Thymus (tissue), 11 donors: ENCODE measurements around the gene PAEP. TPM values are rescaled to one million over a fixed set of nuclear protein-coding genes. Genes with fewer than 3 reads are reported as not detected.
"Not testable (repeated sequence)": the region's sequence is repeated elsewhere in the genome, so short reads cannot be mapped to it uniquely, and the experiment has no call there.

Source experiments
- DNase-seq, 9 donors: peaks; one replicate each; pipeline ENCODE4 v3.0.0-alpha.2; 2013; ENCODE audit warnings: low spot score in 9 of 9, low read depth in 6 of 9, missing footprints in 1 of 9
- H3K27ac ChIP-seq, 2 donors: one replicate each; pipeline ENCODE4 v1.5.1; 2013; ENCODE audit warnings: control low read depth in 1 of 2, low read depth in 1 of 2, low read length in 1 of 2, mild to moderate bottlenecking in 1 of 2, moderate library complexity in 1 of 2
- H3K27me3 ChIP-seq, 2 donors: one replicate each; pipeline ENCODE4 v1.5.1; 2013; ENCODE audit warnings: low read length in 1 of 2; ENCODE audit not compliant: control insufficient read depth in 2 of 2, insufficient read depth in 1 of 2
- H3K36me3 ChIP-seq, 2 donors: one replicate each; pipeline ENCODE4 v1.5.1; 2013; ENCODE audit warnings: low read length in 1 of 2, mild to moderate bottlenecking in 1 of 2, moderate library complexity in 1 of 2; ENCODE audit not compliant: control insufficient read depth in 2 of 2, insufficient read depth in 2 of 2
- H3K4me1 ChIP-seq, 2 donors: one replicate each; pipeline ENCODE4 v1.5.1; 2013; ENCODE audit warnings: low read length in 2 of 2; ENCODE audit not compliant: control insufficient read depth in 2 of 2, insufficient read depth in 2 of 2
- H3K4me3 ChIP-seq, 2 donors: one replicate each; pipeline ENCODE4 v1.5.1; 2013; ENCODE audit warnings: low read length in 2 of 2, control low read depth in 1 of 2, mild to moderate bottlenecking in 1 of 2
- H3K9me3 ChIP-seq, 2 donors: one replicate each; pipeline ENCODE4 v1.5.1; 2013; ENCODE audit warnings: low read length in 1 of 2, mild to moderate bottlenecking in 1 of 2; ENCODE audit not compliant: control insufficient read depth in 2 of 2, insufficient read depth in 1 of 2
- WGBS: extraction: QIAGEN DNeasy Blood & Tissue Kit; methylation state at CpG from one replicate; pipeline ENCODE4 v1.1.7; 2013; 5-methylcytosine and 5-hydroxymethylcytosine counted together
- polyA plus RNA-seq: library from polyadenylated mRNA; stranded (reverse); fragments of 200-250 nt; gene quantifications from one replicate; pipeline ENCODE4 v1.2.3, GENCODE V29; 2013
- total RNA-seq: library from RNA; stranded (reverse); fragments of 120-200 nt; gene quantifications from one replicate; pipeline ENCODE4 v1.2.4, GENCODE V29; 2013
- donor health status: healthy.

The PAEP gene
- total and polyA plus RNA-seq, 2 donors = 0.38 to 1.8 TPM

DNA sequence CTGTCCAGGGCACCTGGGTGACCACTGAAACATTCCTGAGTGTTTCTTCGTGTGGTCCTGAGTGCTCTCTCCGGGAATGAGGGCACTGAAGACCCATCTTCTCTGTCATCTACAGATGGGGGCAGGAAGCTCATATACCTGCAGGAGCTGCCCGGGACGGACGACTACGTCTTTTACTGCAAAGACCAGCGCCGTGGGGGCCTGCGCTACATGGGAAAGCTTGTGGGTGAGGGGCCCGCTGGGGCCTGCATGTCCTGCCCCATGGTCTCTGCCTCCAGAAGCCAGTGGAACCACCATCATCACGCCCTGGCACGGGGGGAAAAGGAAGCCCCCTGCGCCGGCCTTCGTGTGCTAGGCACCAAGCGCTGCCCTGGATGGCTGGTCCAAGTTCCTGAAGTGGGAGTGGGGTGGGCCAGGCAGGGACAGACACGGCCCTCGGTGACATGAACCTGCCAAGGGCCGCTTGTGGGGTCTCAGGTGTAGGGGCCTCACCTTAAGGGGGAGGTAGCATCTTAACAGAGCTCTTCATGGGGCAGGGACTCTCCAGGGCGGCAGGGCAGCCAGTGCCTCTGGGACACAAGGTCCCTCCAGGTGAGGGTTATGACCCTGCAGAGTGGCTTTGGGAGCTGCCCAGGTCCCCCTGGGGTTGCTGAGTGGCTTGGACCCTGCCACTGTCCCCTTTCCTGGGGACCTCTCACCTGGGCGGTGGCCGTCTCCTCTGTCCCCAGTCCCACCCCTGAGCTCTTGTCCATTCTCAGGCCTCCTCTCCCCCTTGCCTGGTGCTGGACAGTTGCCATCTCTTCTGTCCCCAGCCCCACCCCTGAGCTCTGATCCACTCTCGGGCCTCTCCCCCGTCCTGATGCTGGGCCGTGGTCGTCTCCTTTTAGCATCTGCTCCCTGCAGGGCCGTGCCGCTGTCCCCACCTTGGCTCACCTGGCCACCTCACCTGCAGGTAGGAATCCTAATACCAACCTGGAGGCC lies 13.5 kb upstream of the PAEP start:
- DNase-seq = no peak
- no peaks in the 10 kb centered on the region for H3K27me3 ChIP-seq

DNA sequence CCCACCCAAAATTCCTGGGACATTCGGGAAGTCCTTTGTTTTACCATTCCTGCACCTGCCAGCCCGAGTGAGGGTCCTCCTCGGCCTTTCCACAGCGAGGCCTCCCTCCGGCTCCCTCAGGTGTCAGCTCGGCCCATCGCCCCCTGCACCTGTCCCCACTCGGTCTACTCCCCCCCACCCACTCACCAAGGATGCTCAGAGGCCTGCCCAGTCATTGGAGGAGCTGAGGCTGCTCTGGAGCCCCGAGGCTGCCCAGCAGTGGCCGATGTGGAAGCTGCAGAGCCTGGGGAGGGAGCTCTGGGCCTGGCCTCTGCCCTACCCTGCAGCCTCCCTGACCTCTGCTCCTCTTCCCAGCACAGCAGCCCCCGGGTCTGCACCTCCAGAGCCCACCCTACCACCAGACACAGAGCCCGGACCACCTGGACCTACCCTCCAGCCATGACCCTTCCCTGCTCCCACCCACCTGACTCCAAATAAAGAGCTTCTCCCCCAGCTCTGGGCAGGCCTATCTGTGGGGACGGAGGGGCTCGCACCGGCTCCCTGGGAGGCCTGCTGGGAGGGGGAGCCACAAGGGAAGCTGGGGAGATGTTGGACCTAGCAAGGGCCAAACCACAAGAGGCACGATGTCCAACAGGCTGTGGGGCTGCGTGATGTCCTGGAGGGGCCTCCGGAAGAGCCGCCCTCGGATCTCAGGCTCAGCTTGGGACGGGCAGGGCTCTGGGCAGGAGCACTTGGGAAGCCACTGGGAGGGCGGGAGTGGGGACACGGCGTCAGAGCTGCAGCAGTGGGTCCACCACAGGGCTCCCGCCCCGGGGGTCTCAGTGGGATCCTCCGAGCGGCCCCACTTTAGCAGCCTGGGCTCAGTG lies 11.8 kb upstream of the PAEP start:
- H3K36me3 ChIP-seq, H3K4me3 ChIP-seq, H3K27ac ChIP-seq, H3K4me1 ChIP-seq, H3K9me3 ChIP-seq, DNase-seq, H3K27me3 ChIP-seq: not testable (repeated sequence)
- WGBS = 89% methylated on average over 26 of the region's 28 CpGs

More for the DNA sequence above, 13.5 kb upstream of the PAEP start:
- Histone ChIP-seq H3K9me3 (no peaks in the 10 kb centered on the region), H3K4me1 (no peaks in the 10 kb centered on the region), H3K4me3 (no peak overlapping the region), H3K27ac (no peak overlapping the region), H3K36me3 (no peaks in the 10 kb centered on the region)
- WGBS = 84% methylated on average over 28 of the region's 28 CpGs

DNA sequence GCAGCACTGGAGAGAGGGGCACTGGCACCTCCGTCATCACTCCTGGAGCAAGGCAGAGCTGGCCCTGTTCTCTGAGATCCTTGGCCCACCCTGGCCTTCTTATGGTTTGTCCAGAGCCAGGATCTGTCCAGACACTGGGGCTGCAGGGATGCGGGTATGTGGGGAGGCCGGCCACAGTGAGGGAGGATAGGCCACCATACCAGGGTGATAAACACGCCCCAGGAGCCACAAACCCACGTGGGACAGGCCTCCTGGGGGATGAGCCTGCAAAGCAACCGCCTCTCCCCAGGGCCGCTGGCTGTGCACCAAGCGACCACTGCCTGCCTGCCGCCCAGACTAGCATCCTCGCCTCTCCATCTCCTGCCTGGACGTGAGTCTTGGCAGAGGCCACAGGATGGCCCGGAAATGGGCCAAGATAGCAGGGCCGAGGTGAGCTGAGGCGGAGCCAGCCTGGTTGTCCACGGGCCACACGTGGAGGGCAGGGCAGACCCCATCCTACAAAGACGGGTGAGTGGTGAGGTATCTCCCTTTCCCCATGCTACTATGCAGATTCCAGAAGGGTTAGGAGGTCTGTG lies 11.1 kb upstream of the PAEP start:
- no peaks in the 10 kb centered on the region for H3K27me3 ChIP-seq
- 86% methylated on average over 17 of the region's 17 CpGs for WGBS
- H3K27ac ChIP-seq = no peak overlapping the region
- no peaks in the 10 kb centered on the region for H3K4me1 ChIP-seq
- H3K9me3 ChIP-seq = no peaks in the 10 kb centered on the region
- no peak overlapping the region for H3K4me3 ChIP-seq
- H3K36me3 ChIP-seq = no peaks in the 10 kb centered on the region
- no peak for DNase-seq

DNA sequence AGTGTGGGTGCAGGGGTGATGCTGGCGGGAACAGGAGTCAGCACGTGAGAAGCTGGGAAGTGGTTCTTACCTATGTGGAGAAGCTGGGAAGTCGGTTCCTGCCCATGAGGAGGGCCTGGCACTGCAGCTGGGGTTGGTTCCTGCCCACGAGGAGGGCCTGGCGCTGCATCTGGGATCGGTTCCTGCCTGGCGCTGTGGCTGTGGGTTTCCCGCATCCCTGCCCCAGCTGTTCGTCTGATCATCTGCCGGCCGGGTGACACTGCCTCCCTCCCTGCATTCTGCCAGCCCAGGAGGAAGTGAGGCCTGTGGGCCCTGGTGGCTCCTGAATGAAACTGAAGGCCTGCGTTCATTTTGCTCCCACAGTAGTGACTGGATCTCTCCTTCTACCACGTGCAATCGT lies 10.5 kb upstream of the PAEP start:
- Histone ChIP-seq H3K4me3 (no peak overlapping the region), H3K27ac (no peak overlapping the region), H3K27me3 (no peaks in the 10 kb centered on the region), H3K36me3 (no peaks in the 10 kb centered on the region), H3K9me3 (no peaks in the 10 kb centered on the region), H3K4me1 (no peaks in the 10 kb centered on the region)
- WGBS = 47% methylated on average over 14 of the region's 14 CpGs
- no peak for DNase-seq

DNA sequence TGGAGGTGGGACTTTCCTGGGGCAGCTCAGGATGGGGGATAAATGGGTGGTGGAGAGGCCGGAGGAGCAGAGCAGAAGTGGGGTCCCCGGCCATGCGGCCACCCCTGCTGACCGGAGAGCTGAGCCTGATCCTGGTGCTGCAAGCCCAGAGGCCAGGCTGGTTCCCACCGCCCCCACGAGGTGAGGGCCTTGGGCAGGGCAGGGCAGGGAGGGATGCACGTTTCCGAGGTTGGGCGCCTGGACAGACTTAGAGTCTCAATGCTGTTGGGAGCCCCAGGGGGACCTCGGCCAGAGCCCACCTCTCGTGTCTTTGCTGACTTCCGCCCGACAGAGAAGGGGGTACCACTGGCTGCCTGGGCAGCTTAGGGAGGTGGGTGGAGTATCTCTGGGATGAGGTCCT lies 10.1 kb upstream of the PAEP start:
- WGBS = 97% methylated on average over 13 of the region's 13 CpGs
- no peaks in the 10 kb centered on the region for H3K27me3 ChIP-seq
- no peak overlapping the region for H3K4me3 ChIP-seq
- H3K9me3 ChIP-seq = no peaks in the 10 kb centered on the region
- no peak overlapping the region for H3K27ac ChIP-seq
- no peaks in the 10 kb centered on the region for H3K4me1 ChIP-seq
- no peak for DNase-seq
- no peaks in the 10 kb centered on the region for H3K36me3 ChIP-seq

DNA sequence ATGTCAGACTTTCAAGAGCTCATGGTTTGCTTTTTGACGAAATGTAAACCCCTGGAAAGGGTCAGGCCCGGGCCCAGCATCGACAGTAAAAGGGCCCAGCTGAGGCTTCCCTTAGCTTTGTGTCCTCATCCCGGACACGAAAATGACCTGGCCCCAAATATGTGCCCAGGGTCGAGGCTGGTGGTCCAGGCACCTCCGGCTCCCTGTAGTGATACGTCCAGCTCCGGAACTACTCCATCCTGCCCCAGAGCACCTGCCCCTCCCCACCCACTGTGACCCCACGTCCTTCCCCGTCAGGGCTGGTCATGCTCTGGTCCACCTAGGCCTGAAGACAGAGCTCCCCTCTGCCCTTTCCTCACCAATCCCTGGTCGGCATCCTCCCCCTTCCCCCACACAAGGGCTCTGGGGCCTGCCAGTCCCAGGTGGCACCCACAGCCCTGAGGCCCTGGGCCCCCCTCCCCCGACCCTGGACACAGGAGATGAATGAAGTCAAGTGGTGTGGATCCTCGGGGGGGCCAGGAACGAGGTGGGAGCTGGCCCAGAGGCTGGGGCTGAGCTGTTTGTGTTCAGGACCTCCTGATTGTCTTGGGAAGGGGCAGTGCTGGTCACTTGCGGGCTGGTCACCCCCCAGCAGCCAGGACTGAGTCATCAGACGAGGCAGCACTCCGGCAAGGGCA lies 9.4 kb upstream of the PAEP start:
- Histone ChIP-seq H3K9me3 (no peaks in the 10 kb centered on the region), H3K4me1 (no peaks in the 10 kb centered on the region), H3K27ac (no peak overlapping the region), H3K27me3 (no peaks in the 10 kb centered on the region), H3K4me3 (no peak overlapping the region), H3K36me3 (no peaks in the 10 kb centered on the region)
- DNase-seq = no peak
- 90% methylated on average over 18 of the region's 18 CpGs for WGBS

DNA sequence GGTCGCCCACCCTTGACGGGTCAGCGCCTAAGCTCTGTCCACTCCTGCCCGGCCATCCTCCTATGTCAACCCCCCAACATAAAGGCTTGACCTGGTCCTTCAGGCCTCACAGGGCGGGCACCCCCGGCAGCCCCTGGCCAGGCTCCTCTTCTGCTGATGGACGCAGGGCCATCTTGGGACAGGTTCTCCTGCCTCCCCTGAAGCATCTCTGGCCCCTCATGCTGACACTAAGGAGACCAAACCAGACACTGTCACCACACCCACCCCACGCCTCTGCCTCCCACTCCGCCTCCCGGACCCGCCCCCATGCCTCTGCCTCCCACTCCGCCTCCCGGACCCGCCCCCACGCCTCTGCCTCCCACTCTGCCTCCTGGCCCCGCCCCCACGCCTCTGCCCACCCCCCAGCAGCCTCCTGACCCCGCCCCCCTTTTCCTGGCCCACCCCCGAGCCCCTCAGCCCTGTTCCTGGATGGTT lies 8.8 kb upstream of the PAEP start:
- no peak overlapping the region for H3K4me3 ChIP-seq
- no peaks in the 10 kb centered on the region for H3K27me3 ChIP-seq
- H3K27ac ChIP-seq = no peak overlapping the region
- DNase-seq = no peak
- H3K4me1 ChIP-seq = no peaks in the 10 kb centered on the region
- H3K36me3 ChIP-seq = no peaks in the 10 kb centered on the region
- 93% methylated on average over 19 of the region's 19 CpGs for WGBS
- no peaks in the 10 kb centered on the region for H3K9me3 ChIP-seq

DNA sequence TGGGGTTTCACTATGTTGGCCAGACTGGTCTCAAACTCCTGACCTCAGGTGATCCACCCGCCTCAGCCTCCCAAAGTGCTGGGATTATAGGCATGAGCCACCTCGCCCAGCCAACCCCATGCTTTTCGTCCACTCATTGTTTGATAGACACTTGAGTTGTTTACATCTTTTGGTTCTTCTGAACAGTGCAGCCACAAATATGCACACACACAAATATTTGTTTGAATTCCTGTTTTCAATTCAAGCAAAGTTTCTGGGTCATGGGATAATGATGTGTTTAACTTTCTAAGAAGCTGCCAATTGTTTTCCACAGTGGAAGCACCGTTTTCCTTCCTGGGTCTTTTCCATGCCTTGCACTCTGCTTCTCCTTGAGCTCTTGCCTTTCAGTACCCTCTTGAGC lies 6.8 kb upstream of the PAEP start:
- Histone ChIP-seq H3K9me3 (no peaks in the 10 kb centered on the region), H3K4me3 (no peak overlapping the region), H3K27ac (no peak overlapping the region), H3K4me1 (no peaks in the 10 kb centered on the region), H3K27me3 (no peaks in the 10 kb centered on the region), H3K36me3 (no peaks in the 10 kb centered on the region)
- no peak for DNase-seq
- 94% methylated on average over 4 of the region's 4 CpGs for whole genome bisulfite sequencing
